GM23338 (cell line): ENCODE results near the gene PTGR2. TPM values are rescaled to one million over a fixed set of nuclear protein-coding genes. Genes with fewer than 3 reads are reported as not detected.

Experiments used
- CREB1 ChIP-seq: fragments of 250-450 bp; sonication (Bioruptor Pico); IDR thresholded peaks from 2 replicates; pipeline ENCODE4 v1.5.0; 2020; ENCODE audit warnings: low read depth, mild to moderate bottlenecking, moderate library complexity
- CTCF ChIP-seq, 2 experiments: fragments of 200-600 bp in 1 of 2; sonication (generic) in 1 of 2; conservative IDR thresholded peaks; 2 replicates each; pipeline versions ENCODE4 v1.5.1 to v1.6.1; 2016 to 2017; ENCODE audit warnings: antibody characterized with exemption in 2 of 2, low read depth in 2 of 2, mild to moderate bottlenecking in 2 of 2, moderate library complexity in 1 of 2
- EZH2phosphoT487 ChIP-seq: fragments of 200-600 bp; sonication (generic); IDR thresholded peaks from one replicate; pipeline ENCODE4 v1.8.1; 2018; ENCODE audit warnings: antibody characterized with exemption; ENCODE audit not compliant: unreplicated experiment
- JUNB ChIP-seq: IDR thresholded peaks from one replicate; pipeline ENCODE4 v1.6.1; 2016; ENCODE audit warnings: antibody characterized with exemption; ENCODE audit not compliant: unreplicated experiment
- NANOG ChIP-seq: IDR thresholded peaks from 2 replicates; pipeline ENCODE4 v1.6.1; 2016; ENCODE audit warnings: antibody characterized with exemption, borderline replicate concordance
- POLR2AphosphoS5 ChIP-seq: IDR thresholded peaks from 2 replicates; pipeline ENCODE4 v1.6.1; 2016; ENCODE audit warnings: antibody characterized with exemption, low read depth
- ZNF114 ChIP-seq: fragments of 250-450 bp; sonication (Bioruptor Pico); IDR thresholded peaks from 2 replicates; pipeline ENCODE4 v1.5.0; 2020; ENCODE audit warnings: mild to moderate bottlenecking, moderate library complexity
- polyA plus RNA-seq: library from polyadenylated mRNA; unstranded; fragments of >200 nt; fragmentation: Nextera tagmentation; extraction: Ambion mirVana; gene quantifications from 2 replicates; pipeline ENCODE4 v1.2.1, GENCODE V29; 2016
- total RNA-seq: library from RNA; depleted of rRNA; stranded (reverse); fragments of >200 nt; shearing (Covaris generic); gene quantifications from 2 replicates; pipeline ENCODE4 v1.2.3, GENCODE V29; 2014
- TF ChIP-seq, protein P1 (sequence below): fragments of 250-450 bp; sonication (Bioruptor Pico); IDR thresholded peaks from 2 replicates; pipeline ENCODE4 v1.5.0; 2020; ENCODE audit warnings: mild to moderate bottlenecking, moderate library complexity
- TF ChIP-seq, protein P2 (sequence below): IDR thresholded peaks from 2 replicates; pipeline ENCODE4 v1.6.1; 2016; ENCODE audit warnings: antibody characterized with exemption

Gene PTGR2
- total and polyA plus RNA-seq, 2 experiments from 2014 or later: 20.0 to 25.4 TPM

DNA sequence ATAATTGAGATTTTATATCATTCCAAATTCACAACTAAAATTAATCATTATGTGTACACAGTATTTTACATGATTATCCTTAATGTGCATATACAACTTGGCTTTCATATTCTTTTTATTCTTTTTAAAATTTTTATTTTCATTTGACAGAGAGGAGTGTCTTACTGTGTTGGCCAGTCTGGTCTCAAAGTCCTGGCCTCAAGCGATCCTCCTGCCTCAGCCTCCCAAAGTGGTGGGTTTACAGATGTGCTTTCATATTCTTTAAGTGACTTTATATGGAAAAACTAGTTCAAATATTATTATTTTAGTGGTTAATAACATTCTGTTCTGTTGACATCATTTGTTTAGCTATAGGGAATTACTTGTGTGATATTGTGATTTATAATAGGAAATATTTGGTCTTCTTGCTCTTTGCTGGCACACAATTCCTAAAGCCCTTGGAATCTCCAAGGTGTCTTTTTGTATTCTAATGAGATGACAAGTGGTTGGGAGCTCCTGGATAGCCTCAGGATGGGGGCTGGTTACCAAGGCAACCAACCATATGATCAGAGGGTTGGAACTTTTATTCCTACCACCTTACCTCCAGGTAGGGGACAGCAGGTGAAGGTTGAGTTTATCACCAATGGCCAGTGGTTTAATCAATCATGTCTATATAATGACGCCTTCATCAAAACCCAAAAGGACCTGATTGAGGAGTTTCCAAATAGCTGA, 19.0 kb downstream of the PTGR2 start (continued):
- TF ChIP-seq, protein P1, sequence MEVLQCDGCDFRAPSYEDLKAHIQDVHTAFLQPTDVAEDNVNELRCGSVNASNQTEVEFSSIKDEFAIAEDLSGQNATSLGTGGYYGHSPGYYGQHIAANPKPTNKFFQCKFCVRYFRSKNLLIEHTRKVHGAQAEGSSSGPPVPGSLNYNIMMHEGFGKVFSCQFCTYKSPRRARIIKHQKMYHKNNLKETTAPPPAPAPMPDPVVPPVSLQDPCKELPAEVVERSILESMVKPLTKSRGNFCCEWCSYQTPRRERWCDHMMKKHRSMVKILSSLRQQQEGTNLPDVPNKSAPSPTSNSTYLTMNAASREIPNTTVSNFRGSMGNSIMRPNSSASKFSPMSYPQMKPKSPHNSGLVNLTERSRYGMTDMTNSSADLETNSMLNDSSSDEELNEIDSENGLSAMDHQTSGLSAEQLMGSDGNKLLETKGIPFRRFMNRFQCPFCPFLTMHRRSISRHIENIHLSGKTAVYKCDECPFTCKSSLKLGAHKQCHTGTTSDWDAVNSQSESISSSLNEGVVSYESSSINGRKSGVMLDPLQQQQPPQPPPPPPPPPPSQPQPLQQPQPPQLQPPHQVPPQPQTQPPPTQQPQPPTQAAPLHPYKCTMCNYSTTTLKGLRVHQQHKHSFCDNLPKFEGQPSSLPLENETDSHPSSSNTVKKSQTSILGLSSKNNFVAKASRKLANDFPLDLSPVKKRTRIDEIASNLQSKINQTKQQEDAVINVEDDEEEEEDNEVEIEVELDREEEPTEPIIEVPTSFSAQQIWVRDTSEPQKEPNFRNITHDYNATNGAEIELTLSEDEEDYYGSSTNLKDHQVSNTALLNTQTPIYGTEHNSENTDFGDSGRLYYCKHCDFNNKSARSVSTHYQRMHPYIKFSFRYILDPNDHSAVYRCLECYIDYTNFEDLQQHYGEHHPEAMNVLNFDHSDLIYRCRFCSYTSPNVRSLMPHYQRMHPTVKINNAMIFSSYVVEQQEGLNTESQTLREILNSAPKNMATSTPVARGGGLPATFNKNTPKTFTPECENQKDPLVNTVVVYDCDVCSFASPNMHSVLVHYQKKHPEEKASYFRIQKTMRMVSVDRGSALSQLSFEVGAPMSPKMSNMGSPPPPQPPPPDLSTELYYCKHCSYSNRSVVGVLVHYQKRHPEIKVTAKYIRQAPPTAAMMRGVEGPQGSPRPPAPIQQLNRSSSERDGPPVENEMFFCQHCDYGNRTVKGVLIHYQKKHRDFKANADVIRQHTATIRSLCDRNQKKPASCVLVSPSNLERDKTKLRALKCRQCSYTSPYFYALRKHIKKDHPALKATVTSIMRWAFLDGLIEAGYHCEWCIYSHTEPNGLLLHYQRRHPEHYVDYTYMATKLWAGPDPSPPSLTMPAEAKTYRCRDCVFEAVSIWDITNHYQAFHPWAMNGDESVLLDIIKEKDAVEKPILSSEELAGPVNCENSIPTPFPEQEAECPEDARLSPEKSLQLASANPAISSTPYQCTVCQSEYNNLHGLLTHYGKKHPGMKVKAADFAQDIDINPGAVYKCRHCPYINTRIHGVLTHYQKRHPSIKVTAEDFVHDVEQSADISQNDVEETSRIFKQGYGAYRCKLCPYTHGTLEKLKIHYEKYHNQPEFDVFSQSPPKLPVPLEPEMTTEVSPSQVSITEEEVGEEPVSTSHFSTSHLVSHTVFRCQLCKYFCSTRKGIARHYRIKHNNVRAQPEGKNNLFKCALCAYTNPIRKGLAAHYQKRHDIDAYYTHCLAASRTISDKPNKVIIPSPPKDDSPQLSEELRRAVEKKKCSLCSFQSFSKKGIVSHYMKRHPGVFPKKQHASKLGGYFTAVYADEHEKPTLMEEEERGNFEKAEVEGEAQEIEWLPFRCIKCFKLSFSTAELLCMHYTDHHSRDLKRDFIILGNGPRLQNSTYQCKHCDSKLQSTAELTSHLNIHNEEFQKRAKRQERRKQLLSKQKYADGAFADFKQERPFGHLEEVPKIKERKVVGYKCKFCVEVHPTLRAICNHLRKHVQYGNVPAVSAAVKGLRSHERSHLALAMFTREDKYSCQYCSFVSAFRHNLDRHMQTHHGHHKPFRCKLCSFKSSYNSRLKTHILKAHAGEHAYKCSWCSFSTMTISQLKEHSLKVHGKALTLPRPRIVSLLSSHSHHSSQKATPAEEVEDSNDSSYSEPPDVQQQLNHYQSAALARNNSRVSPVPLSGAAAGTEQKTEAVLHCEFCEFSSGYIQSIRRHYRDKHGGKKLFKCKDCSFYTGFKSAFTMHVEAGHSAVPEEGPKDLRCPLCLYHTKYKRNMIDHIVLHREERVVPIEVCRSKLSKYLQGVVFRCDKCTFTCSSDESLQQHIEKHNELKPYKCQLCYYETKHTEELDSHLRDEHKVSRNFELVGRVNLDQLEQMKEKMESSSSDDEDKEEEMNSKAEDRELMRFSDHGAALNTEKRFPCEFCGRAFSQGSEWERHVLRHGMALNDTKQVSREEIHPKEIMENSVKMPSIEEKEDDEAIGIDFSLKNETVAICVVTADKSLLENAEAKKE (CRISPR knock-in tag): no peak
- no peak for TF ChIP-seq JUNB
- TF ChIP-seq CREB1: no peak
- TF ChIP-seq POLR2AphosphoS5: no peak
- no peak for TF ChIP-seq NANOG
- TF ChIP-seq ZNF114: no peak
- TF ChIP-seq, protein P2, sequence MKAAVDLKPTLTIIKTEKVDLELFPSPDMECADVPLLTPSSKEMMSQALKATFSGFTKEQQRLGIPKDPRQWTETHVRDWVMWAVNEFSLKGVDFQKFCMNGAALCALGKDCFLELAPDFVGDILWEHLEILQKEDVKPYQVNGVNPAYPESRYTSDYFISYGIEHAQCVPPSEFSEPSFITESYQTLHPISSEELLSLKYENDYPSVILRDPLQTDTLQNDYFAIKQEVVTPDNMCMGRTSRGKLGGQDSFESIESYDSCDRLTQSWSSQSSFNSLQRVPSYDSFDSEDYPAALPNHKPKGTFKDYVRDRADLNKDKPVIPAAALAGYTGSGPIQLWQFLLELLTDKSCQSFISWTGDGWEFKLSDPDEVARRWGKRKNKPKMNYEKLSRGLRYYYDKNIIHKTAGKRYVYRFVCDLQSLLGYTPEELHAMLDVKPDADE: no peak
- TF ChIP-seq EZH2phosphoT487: no peak
- no peak for TF ChIP-seq CTCF (conservative IDR thresholded peaks at IDR 0.05; ENCODE audit: low read depth in 2 of 2)
